Measurements from ENCODE around the gene SH3GL1.

The SH3GL1 gene

GRCh38 chr19:4372165-4373012 lies 28.0 kb downstream of the SH3GL1 start:
- no peaks in the 10 kb centered on the region for H3K27me3 ChIP-seq (ENCODE audit: insufficient read depth, low read length)
- no peak overlapping the region for H3K9ac ChIP-seq (ENCODE audit: low read depth, low read length)
- H3K27ac ChIP-seq (ENCODE audit: low read depth, low read length): no peak overlapping the region
- WGBS: 93% methylated on average over 22 of the region's 22 CpGs
- peaks cover 51% of the 10 kb centered on the region for H3K4me1 ChIP-seq (ENCODE audit: insufficient read depth, low read length)
- H3K36me3 ChIP-seq (ENCODE audit: insufficient read depth, low read length): no peaks in the 10 kb centered on the region
- H3K4me3 ChIP-seq (ENCODE audit: low read length): no peak overlapping the region
- H3K9me3 ChIP-seq (ENCODE audit: insufficient read depth, low read depth, low read length): no peaks in the 10 kb centered on the region

GRCh38 chr19:4371247-4372164 lies 28.8 kb downstream of the SH3GL1 start:
- Histone ChIP-seq H3K27ac (ENCODE audit: low read depth, low read length) (no peak overlapping the region), H3K9ac (ENCODE audit: low read depth, low read length) (no peak overlapping the region; the same call in 1 of the 2 replicates), H3K27me3 (ENCODE audit: insufficient read depth, low read length) (no peaks in the 10 kb centered on the region), H3K4me3 (ENCODE audit: low read length) (no peak overlapping the region), H3K36me3 (ENCODE audit: insufficient read depth, low read length) (no peaks in the 10 kb centered on the region), H3K9me3 (ENCODE audit: insufficient read depth, low read depth, low read length) (no peaks in the 10 kb centered on the region), H3K4me1 (ENCODE audit: insufficient read depth, low read length) (peaks cover 43% of the 10 kb centered on the region)
- WGBS: 92% methylated on average over 31 of the region's 31 CpGs

GRCh38 chr19:4370418-4371041 lies 29.8 kb downstream of the SH3GL1 start:
- Histone ChIP-seq H3K36me3 (ENCODE audit: insufficient read depth, low read length) (peaks cover 8% of the 10 kb centered on the region), H3K9ac (ENCODE audit: low read depth, low read length) (no peak overlapping the region), H3K27ac (ENCODE audit: low read depth, low read length) (no peak overlapping the region), H3K9me3 (ENCODE audit: insufficient read depth, low read depth, low read length) (no peaks in the 10 kb centered on the region), H3K27me3 (ENCODE audit: insufficient read depth, low read length) (no peaks in the 10 kb centered on the region), H3K4me3 (ENCODE audit: low read length) (no peak overlapping the region), H3K4me1 (ENCODE audit: insufficient read depth, low read length) (peaks cover 33% of the 10 kb centered on the region)
- 91% methylated on average over 15 of the region's 15 CpGs for WGBS

- Histone ChIP-seq H3K4me3 (ENCODE audit: low read length) (no peak overlapping the region), H3K4me1 (ENCODE audit: insufficient read depth, low read length) (peaks cover 27% of the 10 kb centered on the region), H3K36me3 (ENCODE audit: insufficient read depth, low read length) (peaks cover 10% of the 10 kb centered on the region), H3K27me3 (ENCODE audit: insufficient read depth, low read length) (no peaks in the 10 kb centered on the region), H3K27ac (ENCODE audit: low read depth, low read length) (peak overlapping the region; percentile 53; the same call in 1 of the 2 replicates), H3K9me3 (ENCODE audit: insufficient read depth, low read depth, low read length) (no peaks in the 10 kb centered on the region), H3K9ac (ENCODE audit: low read depth, low read length) (peak overlapping the region; percentile 49; the same call in 1 of the 2 replicates)
- 73% methylated on average over 21 of the region's 21 CpGs for WGBS
Observed at GRCh38 chr19:4369888-4370260, 30.5 kb downstream of the SH3GL1 start.

- Histone ChIP-seq H3K9ac (ENCODE audit: low read depth, low read length) (peak overlapping the region; percentile 49), H3K4me3 (ENCODE audit: low read length) (no peak overlapping the region), H3K36me3 (ENCODE audit: insufficient read depth, low read length) (peaks cover 10% of the 10 kb centered on the region), H3K27me3 (ENCODE audit: insufficient read depth, low read length) (no peaks in the 10 kb centered on the region), H3K9me3 (ENCODE audit: insufficient read depth, low read depth, low read length) (no peaks in the 10 kb centered on the region), H3K27ac (ENCODE audit: low read depth, low read length) (peak overlapping the region; percentile 53), H3K4me1 (ENCODE audit: insufficient read depth, low read length) (peaks cover 21% of the 10 kb centered on the region)
- 64% methylated on average over 25 of the region's 25 CpGs for WGBS
Observed at GRCh38 chr19:4369109-4369887, 31.0 kb downstream of the SH3GL1 start.

- Histone ChIP-seq H3K27me3 (ENCODE audit: insufficient read depth, low read length) (no peaks in the 10 kb centered on the region), H3K27ac (ENCODE audit: low read depth, low read length) (no peak overlapping the region; the same call in 1 of the 2 replicates), H3K36me3 (ENCODE audit: insufficient read depth, low read length) (peaks cover 19% of the 10 kb centered on the region), H3K9me3 (ENCODE audit: insufficient read depth, low read depth, low read length) (no peaks in the 10 kb centered on the region), H3K4me3 (ENCODE audit: low read length) (no peak overlapping the region), H3K9ac (ENCODE audit: low read depth, low read length) (0 out of 2 replicates have a peak overlapping the region, but pooled peaks have one; percentile 8), H3K4me1 (ENCODE audit: insufficient read depth, low read length) (peaks cover 18% of the 10 kb centered on the region)
- WGBS: 91% methylated on average over 19 of the region's 19 CpGs
Observed at GRCh38 chr19:4368128-4368820, 32.1 kb downstream of the SH3GL1 start.

GRCh38 chr19:4367781-4368127 lies 32.6 kb downstream of the SH3GL1 start:
- 96% methylated on average over 13 of the region's 13 CpGs for WGBS
- H3K27ac ChIP-seq (ENCODE audit: low read depth, low read length): no peak overlapping the region

GRCh38 chr19:4367336-4367723 lies 33.0 kb downstream of the SH3GL1 start:
- peaks cover 18% of the 10 kb centered on the region for H3K4me1 ChIP-seq (ENCODE audit: insufficient read depth, low read length)
- H3K4me3 ChIP-seq (ENCODE audit: low read length): no peak overlapping the region
- peaks cover 21% of the 10 kb centered on the region for H3K36me3 ChIP-seq (ENCODE audit: insufficient read depth, low read length)
- H3K27me3 ChIP-seq (ENCODE audit: insufficient read depth, low read length): no peaks in the 10 kb centered on the region
- H3K27ac ChIP-seq (ENCODE audit: low read depth, low read length): no peak overlapping the region
- 95% methylated on average over 10 of the region's 10 CpGs for WGBS
- H3K9ac ChIP-seq (ENCODE audit: low read depth, low read length): no peak overlapping the region
- H3K9me3 ChIP-seq (ENCODE audit: insufficient read depth, low read depth, low read length): no peaks in the 10 kb centered on the region

More at GRCh38 chr19:4367781-4368127, 32.6 kb downstream of the SH3GL1 start:
- Histone ChIP-seq H3K36me3 (ENCODE audit: insufficient read depth, low read length) (peaks cover 20% of the 10 kb centered on the region), H3K4me3 (ENCODE audit: low read length) (no peak overlapping the region), H3K9ac (ENCODE audit: low read depth, low read length) (no peak overlapping the region), H3K9me3 (ENCODE audit: insufficient read depth, low read depth, low read length) (no peaks in the 10 kb centered on the region), H3K27me3 (ENCODE audit: insufficient read depth, low read length) (no peaks in the 10 kb centered on the region), H3K4me1 (ENCODE audit: insufficient read depth, low read length) (peaks cover 18% of the 10 kb centered on the region)

- no peaks in the 10 kb centered on the region for H3K9me3 ChIP-seq (ENCODE audit: insufficient read depth, low read depth, low read length)
- H3K4me1 ChIP-seq (ENCODE audit: insufficient read depth, low read length): peaks cover 18% of the 10 kb centered on the region
- H3K9ac ChIP-seq (ENCODE audit: low read depth, low read length): no peak overlapping the region
- H3K27ac ChIP-seq (ENCODE audit: low read depth, low read length): no peak overlapping the region
- H3K4me3 ChIP-seq (ENCODE audit: low read length): no peak overlapping the region
- 95% methylated on average over 15 of the region's 16 CpGs for WGBS
- peaks cover 27% of the 10 kb centered on the region for H3K36me3 ChIP-seq (ENCODE audit: insufficient read depth, low read length)
- H3K27me3 ChIP-seq (ENCODE audit: insufficient read depth, low read length): no peaks in the 10 kb centered on the region
Observed at GRCh38 chr19:4366666-4367335, 33.5 kb downstream of the SH3GL1 start.

Data from HUES64 (cell line).